ENCODE results near the gene SORCS3.

DNA sequence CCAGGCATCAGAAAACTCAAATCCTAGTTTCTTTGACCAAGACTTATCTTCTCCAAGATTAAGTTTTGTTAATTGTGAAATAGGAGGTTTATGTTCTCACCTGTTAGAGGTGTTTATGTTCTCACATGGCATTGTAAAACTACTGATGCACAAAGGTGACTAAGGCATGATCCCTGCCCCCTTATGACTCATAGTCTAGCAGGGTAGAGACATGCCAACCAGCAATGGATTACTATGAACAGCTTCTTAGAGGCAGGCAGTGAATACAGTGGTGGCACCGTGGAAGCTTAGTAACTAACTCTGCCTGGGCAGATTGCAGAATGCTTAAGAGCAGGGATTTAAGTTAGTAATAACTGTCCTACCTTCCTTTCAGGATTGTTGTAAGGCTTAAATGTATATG, 400.9 kb downstream of the SORCS3 start:
- TF ChIP-seq, protein P1, sequence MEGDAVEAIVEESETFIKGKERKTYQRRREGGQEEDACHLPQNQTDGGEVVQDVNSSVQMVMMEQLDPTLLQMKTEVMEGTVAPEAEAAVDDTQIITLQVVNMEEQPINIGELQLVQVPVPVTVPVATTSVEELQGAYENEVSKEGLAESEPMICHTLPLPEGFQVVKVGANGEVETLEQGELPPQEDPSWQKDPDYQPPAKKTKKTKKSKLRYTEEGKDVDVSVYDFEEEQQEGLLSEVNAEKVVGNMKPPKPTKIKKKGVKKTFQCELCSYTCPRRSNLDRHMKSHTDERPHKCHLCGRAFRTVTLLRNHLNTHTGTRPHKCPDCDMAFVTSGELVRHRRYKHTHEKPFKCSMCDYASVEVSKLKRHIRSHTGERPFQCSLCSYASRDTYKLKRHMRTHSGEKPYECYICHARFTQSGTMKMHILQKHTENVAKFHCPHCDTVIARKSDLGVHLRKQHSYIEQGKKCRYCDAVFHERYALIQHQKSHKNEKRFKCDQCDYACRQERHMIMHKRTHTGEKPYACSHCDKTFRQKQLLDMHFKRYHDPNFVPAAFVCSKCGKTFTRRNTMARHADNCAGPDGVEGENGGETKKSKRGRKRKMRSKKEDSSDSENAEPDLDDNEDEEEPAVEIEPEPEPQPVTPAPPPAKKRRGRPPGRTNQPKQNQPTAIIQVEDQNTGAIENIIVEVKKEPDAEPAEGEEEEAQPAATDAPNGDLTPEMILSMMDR (IDR thresholded peaks at IDR 0.05): no peak
- TF ChIP-seq, protein P2, sequence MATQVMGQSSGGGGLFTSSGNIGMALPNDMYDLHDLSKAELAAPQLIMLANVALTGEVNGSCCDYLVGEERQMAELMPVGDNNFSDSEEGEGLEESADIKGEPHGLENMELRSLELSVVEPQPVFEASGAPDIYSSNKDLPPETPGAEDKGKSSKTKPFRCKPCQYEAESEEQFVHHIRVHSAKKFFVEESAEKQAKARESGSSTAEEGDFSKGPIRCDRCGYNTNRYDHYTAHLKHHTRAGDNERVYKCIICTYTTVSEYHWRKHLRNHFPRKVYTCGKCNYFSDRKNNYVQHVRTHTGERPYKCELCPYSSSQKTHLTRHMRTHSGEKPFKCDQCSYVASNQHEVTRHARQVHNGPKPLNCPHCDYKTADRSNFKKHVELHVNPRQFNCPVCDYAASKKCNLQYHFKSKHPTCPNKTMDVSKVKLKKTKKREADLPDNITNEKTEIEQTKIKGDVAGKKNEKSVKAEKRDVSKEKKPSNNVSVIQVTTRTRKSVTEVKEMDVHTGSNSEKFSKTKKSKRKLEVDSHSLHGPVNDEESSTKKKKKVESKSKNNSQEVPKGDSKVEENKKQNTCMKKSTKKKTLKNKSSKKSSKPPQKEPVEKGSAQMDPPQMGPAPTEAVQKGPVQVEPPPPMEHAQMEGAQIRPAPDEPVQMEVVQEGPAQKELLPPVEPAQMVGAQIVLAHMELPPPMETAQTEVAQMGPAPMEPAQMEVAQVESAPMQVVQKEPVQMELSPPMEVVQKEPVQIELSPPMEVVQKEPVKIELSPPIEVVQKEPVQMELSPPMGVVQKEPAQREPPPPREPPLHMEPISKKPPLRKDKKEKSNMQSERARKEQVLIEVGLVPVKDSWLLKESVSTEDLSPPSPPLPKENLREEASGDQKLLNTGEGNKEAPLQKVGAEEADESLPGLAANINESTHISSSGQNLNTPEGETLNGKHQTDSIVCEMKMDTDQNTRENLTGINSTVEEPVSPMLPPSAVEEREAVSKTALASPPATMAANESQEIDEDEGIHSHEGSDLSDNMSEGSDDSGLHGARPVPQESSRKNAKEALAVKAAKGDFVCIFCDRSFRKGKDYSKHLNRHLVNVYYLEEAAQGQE (IDR thresholded peaks at IDR 0.05; ENCODE audit: insufficient read depth in 1 of 2, low read depth in 2 of 2, low read length in 1 of 2): no peak
